Left renal cortex interstitium (tissue), 4 donors: ENCODE measurements around the gene THBS2. TPM values are rescaled to one million over a fixed set of nuclear protein-coding genes. Genes with fewer than 3 reads are reported as not detected.
"Not testable (repeated sequence)": the region's sequence is repeated elsewhere in the genome, so short reads cannot be mapped to it uniquely, and the experiment has no call there.

Experiments
- DNase-seq, 4 donors: peaks; one replicate each; pipeline ENCODE4 v3.0.0-alpha.2; 2013; ENCODE audit warnings: low read depth in 4 of 4, low spot score in 2 of 4, missing footprints in 1 of 4
- polyA plus RNA-seq, 4 donors: library from polyadenylated mRNA; unstranded; fragments of 120-200 nt; gene quantifications; one replicate each; pipeline ENCODE4 v1.2.1, GENCODE V29; 2013; ENCODE audit not compliant: insufficient read length in 4 of 4

The THBS2 gene
- polyA plus RNA-seq = 10 to 100 TPM in 3 of 4 donors, 1 to 10 TPM in 1; 7.6 to 19.3 (median 14.2) TPM

DNA sequence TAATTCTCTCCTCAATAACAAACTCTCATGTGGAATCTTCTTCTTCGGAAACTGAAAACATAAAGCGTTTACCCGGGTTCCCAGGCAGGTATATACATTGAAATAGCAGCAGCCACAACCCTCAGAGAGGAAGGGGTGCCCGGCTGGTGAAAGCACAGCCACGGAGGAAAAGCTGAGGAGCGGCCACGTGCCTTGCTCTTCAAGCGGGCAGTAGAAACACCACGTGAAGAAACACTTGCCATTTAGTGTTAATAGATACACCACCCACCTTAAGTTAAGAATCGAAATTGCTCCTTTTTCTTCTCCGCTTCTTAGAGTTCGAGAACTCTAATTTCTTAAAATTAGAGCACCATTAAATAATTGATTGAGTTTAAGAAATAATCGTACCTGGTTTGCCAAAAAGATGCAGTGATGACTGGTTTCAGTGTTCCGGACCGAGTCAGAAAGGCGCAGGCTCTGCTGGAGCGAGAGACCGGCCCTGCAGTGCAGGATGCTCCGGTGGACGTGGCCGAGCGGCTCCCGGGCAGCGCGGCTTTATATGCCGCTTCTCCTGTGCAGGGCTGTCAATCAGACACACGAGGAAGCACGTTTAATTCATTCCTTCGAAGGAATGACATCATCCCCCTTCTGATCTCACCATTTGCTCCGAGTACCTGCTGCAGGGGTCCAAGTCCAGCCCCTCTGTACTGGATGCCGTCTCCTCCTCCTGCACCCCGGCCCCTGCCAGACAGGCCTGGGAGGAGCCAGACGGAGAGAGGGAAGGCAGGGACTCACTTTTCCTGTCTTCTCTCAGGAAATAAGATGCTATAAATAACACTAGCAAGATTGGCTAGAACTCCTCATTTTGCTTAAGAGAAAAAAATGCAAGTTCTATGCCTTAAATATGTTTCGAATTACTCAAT is at the start of gene THBS2:
Gene THBS2, minus strand, starts transcription at position 510 of the 902 bp plus-strand sequence. CDS start 3,062 bp downstream, outside the sequence.
- no peak for DNase-seq

DNA sequence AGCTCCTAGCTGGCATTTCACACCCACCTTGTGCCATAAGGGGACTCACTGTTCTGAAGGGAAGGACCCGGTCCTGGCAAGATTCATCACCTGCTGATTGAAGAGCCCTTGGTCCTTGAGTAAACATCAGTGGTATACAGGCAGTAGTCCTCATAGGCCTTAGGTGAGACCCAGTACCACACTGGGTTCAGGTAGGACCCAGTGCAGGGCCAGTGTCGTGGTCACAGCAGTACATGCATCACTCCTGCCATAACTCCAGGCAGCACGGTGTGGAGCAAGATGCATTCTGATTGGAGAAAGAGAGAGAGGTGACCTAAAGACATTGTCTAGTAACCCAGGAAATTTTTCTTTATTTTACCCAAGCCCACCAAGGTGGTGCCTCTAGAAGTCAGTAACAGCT is 49.1 kb upstream of the THBS2 start:
- no peak for DNase-seq

DNA sequence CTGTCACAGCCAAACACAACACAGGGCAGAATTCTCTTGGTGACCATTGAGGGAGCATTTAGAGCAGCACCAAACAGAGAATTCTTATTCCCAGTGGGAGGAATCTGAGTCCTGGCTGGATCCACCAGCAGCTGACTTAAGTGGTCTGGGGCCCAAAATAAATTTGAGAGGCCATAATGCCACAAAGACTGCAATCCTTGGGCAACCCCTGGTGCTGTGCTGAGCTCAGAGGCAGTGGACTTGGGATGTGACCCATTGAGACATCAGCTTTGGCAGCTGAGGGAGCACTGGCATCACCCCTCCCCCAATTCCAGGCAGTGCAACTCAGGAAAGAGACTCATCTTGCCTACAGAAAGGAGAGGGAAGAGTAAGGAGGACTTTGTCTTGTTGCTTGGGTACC is 48.6 kb upstream of the THBS2 start:
- DNase-seq = no peak

DNA sequence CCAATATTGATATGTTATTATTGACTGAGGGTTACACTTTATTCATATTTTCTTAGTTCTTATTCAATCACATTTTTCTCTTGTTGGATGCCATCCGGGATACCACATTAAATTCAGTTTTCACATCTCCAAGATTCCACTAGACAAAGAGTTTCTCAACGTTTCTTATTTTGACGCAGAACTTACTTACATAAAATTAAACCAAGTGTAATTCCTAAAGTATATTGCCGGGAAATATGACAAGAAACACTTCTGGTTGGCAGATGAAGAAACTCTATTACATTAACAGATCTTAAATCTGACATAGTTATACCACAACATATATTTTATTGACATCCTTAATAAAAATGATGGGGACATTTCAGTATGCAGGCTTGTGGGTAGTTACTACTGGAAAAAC is 47.3 kb upstream of the THBS2 start:
- DNase-seq = no peak

DNA sequence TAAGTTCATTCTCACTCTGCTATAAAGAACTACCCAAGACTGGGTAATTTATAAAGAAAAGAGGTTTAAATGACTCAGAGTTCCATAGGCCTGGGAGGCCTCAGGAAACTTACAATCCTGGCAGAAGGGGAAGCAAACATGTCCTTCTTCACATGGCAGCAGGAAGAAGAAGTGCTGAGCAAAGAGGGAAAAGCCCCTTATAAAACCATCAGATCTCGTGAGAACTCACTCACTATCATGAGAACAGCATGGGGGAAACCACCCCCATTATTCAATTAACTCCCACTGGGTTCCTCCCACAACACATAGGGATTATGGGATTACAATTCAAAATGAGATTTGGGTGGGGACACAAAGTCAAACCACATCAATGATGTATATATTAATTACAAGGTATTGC is 45.0 kb upstream of the THBS2 start:
- DNase-seq = not testable (repeated sequence)

DNA sequence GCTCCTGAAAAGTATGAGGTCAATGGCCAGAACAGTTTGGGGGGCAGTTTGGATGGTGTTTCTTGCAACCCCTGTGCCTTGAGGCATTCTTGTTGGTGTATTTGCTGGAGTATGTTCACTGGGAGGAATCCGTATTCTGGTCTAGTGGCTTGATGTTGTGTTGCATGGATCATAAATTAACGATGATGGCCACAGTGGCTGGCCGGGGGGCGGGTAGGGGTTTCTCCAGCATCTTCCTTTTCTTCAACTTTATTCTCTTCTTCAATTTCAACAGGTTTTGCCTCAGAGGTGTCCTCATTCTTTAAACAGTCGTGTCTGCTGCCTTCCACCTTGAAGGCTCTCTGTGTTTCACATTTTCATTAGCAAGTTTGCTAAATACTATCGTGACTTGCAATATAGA is 43.0 kb upstream of the THBS2 start:
- DNase-seq = no peak

DNA sequence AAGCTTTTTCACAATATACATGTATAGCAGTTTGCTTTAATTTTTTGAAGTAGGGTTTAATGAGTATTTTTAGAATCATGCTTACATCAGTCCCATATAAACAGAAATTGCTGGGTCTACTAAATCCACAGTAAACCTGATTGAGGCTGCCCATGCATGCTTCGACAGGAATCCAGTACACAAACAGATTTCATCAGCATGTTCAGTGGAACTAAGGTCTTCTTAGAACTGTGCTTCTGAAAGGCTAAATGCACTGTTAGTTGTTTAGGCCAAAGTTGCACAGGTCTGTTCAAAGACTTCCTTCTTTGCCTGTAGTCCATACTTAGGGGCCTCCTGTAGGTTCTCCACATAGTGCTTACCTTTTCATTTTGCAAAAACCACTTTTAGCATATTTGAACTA is 42.5 kb upstream of the THBS2 start:
- DNase-seq = no peak

DNA sequence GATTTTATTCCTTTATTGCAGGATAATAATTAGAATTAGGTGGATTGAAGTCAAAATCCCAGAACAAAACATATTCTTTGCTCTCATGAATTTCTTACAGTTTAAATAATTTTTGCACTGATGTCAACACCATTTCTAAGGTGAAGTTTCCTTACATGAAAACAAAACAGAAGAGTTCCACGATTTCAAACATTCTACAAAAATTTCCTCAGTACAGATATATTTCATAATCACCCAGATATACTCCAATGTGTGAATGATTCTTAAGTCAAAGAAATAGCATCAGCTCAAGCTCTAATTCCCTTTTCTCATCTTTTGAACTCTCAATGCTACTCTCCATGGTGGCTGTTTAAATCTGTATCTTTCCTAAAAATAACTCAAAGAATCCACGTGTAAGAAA is 39.5 kb upstream of the THBS2 start:
- no peak for DNase-seq

DNA sequence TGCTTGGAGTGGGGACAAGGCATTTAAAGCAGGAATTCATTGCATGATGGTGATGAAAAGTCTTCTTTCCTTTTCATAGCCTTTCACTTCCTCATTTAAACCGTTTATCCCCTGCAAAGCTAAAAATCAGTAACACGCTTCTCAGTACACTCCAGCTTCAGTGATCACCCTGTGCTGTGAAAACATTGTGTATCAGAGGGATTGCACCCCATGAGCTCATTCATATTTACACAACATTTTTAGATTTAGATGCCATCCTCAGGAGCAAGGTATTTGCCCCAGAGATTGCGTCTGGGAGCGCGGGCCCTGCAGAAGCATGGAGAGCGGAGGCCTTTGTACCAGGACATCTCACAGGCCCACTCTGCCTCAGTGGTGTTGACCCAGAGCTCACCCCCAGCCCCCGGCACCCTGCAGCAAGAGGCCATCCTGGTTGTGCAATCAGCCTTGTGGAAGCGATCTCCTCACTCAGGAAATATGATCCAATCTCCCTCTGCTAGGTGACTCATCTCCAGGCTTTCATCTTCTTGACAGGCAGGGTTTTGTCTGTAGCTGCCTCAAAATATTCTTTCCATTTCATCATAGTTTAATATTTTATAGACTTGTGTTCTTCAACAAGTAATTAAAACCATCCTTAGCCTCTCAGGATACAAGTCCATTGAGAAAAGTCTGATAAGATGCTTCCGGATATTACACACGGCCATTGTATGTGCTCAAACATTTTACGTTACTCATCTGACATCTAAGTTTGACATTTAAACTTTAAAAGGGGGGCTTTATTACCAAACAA is 38.9 kb upstream of the THBS2 start:
- no peak for DNase-seq

DNA sequence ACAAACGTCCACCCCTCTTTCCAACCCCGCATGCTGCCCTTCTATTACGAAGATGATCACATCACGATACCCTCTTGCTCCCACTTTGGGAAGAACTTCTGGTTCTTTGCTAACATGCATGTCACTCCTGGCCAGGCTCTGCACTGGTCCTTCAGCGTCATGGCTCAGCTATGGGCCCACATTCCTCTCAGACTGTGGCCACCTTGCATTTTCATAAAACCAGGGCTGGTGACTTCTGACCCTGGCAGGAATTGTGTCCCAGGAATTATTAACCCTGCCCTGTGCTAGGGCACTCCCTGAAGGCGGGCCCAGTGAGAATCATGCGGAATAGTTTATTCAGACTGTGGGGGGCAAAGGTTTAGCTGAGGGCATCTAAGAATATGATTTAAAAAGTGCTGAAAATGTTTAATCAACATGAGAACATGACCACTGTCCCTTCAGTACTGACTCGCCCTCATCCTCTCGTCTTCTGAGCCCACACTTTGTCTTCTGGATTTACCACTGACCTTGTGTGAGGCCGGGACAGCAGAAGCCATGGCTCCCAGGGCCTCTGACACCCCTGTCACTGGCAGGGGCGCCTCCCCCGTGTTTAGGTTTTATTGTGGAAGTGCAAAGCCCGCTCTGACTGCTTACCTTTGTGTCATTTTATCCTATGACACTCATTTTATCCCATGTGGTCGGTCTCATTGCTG is 38.1 kb upstream of the THBS2 start:
- no peak for DNase-seq

DNA sequence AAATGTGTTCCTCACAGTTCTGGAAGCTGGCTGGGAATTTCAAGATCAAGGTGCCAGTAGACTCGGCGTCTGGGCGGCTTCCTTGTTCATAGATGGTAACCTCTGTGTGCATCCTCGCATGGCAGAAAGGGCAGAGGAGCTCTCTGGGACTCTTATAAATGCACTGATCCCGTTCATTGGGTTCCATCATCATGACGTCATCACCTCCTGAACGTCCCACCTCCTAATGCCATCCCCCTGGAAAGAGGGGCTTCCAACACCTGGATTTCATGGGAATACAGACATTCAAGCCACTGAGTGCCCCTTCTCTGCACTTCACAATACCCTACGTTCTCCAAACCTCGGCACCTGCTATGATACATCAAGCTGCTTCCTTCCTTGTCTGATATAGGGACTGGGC is 37.5 kb upstream of the THBS2 start:
- DNase-seq = no peak

DNA sequence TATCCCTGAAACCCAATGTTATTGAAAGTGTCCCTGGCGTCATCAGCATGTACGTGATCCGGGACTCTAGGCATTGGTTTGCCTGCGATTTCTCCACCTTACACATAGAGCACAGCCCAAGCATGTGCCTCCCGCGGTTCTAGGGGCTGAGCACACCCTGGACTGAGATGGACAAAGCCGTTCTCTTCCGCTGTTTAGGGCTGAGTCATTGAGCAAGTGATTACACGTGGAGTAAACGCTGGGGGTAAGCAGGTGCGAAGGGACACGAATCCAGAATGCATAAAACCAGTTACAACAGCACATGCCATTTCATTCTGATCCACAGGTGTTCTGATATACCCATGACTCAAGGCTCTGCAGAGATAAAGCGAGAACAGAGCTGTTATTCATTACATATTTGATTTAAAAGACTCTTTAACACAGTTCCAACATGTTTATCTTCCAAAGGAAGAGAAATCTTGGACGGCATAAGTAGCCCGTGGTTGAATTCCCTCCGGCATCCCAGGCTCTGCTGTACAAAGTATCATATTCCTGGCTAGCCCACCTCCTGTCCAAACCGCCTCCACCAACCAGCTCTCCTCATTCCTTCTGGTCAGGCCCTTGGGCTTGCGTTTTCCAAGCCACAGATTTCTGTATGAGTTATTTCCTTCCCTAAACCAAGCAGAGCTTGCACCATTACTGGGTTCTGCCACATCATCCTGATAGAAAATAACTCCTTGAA is 36.1 kb upstream of the THBS2 start:
- DNase-seq = no peak

DNA sequence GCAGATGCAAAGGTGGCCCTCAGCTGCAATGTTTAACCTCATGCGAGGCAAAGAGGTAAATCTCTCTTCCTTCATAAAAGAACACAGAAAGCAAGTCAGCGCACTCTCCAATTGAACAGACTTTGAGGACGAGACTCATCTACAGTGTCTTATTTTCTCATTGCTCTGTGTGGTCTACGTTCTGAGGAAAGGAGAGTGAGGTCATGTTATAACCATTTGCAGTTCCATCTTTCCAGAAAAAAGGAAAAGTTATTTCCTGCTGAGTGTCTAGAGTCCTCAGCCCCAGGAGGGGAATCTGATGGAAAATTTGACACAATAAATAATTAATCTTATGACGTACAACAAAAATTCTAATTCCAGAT is 35.6 kb upstream of the THBS2 start:
- no peak for DNase-seq

DNA sequence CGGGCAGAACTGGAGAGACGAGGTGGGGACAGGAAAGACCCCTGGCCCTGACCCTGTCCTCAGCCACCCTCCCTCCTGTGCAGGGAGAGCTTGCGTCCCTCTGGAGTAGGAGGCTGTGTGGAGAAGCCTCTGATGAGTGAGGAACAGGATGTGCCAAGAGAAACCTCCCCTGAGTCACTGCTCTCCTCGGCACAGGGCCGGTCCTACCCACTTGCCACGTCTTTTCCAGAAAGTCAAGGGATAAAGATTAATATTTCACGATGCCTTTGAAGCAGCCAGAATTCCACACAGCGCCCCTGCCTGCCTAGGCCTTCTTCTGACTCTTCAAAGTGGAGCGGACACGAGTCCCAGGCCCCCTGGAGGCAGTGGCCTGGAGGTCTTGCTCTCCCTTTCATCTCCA is 34.9 kb upstream of the THBS2 start:
- no peak for DNase-seq

DNA sequence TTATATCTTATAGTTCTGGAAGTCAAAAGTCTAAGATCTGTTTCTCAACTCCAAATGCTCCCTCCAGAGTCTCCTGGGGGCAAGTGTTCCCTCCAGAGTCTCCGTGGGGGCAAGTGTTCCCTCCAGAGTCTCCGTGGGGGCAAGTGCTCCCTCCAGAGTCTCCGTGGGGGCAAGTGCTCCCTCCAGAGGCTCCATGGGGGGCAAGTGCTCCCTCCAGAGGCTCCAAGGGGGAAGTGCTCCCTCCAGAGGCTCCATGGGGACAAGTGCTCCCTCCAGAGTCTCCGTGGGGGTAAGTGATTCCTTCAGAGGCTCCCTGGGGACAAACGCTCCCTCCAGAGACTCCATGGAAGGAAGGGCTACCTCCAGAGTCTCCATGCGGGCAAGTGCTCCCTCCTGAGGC is 34.0 kb upstream of the THBS2 start:
- DNase-seq = no peak

DNA sequence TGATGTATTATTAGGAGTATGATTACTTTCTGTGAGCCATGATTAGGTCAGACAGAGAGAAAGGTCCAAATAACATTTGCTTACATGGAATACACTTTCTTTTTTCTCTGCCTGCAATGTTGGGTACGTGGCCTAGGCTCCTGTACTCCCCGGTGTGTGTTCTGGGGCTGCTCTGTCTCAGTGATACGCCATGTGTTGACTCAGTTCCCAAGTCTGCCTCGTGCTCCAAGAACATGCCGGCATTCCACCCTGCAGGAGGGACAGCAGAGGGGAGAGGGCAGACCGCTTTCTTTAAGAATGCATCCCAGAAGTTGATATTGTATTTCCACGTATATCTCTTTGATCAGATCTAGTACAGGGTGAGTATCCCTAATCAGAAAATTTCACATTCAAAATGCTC is 33.3 kb upstream of the THBS2 start:
- DNase-seq = no peak

DNA sequence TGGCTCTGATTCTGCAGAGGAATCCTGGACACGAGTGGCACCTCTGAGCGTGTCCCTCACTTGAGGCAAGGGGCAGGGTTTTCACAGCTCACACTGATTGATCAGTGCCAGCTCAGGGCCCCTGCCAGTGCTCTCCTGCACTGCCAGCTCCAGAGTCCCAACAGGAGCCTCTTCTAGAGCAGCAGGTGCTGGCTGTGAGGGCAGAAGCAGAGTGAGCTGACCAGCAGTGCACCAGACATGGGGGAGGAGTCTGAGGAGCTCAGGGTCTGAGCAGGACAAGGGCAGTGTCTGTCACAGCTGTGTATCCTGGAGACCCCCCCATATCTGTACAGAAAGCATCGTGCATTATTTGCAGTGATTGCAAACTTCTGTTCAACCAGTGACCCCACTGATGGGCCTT is 31.5 kb upstream of the THBS2 start:
- DNase-seq = no peak

DNA sequence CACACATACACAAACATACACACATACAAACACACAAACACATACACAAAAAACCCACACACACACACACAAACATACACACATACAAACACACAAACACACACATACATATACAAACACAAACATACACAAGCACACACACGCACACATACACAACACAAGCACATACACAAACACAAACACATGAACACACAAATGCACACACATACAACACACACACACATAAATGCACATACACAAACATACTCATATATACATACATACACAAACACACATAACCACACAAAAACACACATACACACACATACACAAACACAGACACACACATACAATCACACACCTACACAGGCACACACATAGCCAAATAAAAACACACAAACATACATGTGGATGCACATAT is 30.3 kb upstream of the THBS2 start:
- DNase-seq = no peak

DNA sequence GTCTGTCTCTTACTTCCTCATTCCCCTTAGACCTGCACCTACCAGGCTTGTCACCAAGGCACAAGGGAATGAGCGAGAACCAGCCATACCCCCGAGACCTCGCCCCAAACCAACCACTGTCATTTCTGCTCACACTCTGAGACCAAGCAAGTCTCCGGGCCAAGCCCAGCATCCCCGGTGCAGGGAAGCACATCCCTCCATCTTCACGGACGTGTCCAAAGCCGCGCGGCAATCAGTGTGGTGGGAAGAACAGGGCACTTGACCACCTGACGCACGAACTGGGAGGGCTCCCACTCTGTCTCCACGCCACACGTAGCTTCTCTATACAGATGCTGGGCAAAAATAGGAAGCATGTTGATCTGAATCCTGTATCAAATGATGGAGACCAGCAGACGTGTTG is 28.4 kb upstream of the THBS2 start:
- no peak for DNase-seq

DNA sequence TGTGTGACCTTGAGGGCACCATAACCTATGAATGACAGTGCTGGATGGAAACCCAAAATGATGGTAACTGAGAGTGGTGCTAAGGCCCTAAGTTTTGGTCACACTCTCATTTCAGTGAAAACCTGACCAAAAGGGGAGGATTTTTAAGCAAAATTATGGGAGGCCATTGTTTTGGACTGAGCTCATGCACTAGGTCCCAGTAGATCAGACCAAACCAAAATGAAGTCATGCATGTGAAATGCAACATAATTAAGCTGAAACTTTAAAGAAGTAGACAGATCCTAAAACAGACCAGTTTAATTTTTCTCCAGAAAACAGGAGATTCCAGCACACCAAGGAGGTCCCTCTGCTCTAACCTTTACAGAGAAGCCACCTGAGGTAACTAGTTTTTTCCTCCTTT is 24.0 kb upstream of the THBS2 start:
- DNase-seq = no peak

DNA sequence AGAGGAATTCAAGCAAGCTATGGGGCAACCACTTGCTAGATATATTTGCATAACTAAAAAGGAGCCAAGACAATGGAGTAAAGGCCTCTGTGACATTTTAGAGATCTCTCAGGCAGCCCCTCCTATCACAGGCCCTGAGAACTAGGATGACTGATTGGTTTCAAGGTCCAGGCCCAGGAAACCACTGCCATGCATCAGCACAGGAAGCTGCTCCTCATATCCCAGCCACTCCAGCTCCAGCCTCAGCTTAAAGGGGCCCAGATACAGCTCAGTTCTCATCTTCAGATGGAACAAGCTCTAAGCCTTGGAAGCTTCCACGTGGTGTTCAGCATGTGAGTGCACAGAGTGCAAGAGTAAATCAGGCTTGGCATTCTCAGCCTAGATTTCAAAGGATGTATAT is 21.1 kb upstream of the THBS2 start:
- DNase-seq = no peak
